ENCODE measurements around the gene DRAM1. TPM values are rescaled to one million over a fixed set of nuclear protein-coding genes. Genes with fewer than 3 reads are reported as not detected.
"Not testable (repeated sequence)": the region's sequence is repeated elsewhere in the genome, so short reads cannot be mapped to it uniquely, and the experiment has no call there.

DRAM1 gene
- 2.4 and 3.0 TPM in 2 replicates for total RNA-seq

- intact Hi-C loops (cut with micrococcal nuclease): loop anchor here (1.0 to 2.0 kb wide), 3 partner anchors 46 to 244 kb away; partner anchors contain the start of genes NUP37, PARPBP and WASHC3
These were observed at the start of gene DRAM1 for GRCh38 chr12:101876861-101877805. Gene DRAM1 (plus strand): TSS chr12:101877580. CDS start chr12:101877790, 210 bp downstream.

GRCh38 chr12:101828463-101829196 lies 48.8 kb upstream of the DRAM1 start:
- intact Hi-C loops (cut with micrococcal nuclease): no loop called here

GRCh38 chr12:101829639-101830366 lies 47.6 kb upstream of the DRAM1 start:
- intact Hi-C loops (cut with micrococcal nuclease): loop anchor here (2.0 kb wide), 3 partner anchors 133 to 423 kb away; partner anchors contain the start of genes ARL1 and CHPT1

- intact Hi-C loops (cut with micrococcal nuclease): loop anchor here (1.0 to 2.0 kb wide), 7 partner anchors 9 to 424 kb away; partner anchors contain the start of genes ARL1, CHPT1 and DRAM1
These were observed 46.7 kb upstream of the DRAM1 start, which contains the start of gene GNPTAB for GRCh38 chr12:101830367-101831325. Gene GNPTAB (minus strand): TSS chr12:101830959. CDS start chr12:101830675, 284 bp downstream.

GRCh38 chr12:101832030-101832429 lies 45.4 kb upstream of the DRAM1 start:
- intact Hi-C loops (cut with micrococcal nuclease): no loop called here

GRCh38 chr12:101838628-101839323 lies 38.6 kb upstream of the DRAM1 start:
- intact Hi-C loops (cut with micrococcal nuclease): loop anchor here (1.0 kb wide), 4 partner anchors 7 to 424 kb away; no protein-coding TSS in a partner anchor

GRCh38 chr12:101839324-101840283 lies 37.8 kb upstream of the DRAM1 start:
- intact Hi-C loops (cut with micrococcal nuclease): loop anchor here (1.0 kb wide), 4 partner anchors 8 to 425 kb away; no protein-coding TSS in a partner anchor

GRCh38 chr12:101841069-101841468 lies 36.3 kb upstream of the DRAM1 start:
- intact Hi-C loops (cut with micrococcal nuclease): no loop called here

- intact Hi-C loops (cut with micrococcal nuclease): no loop called here
These were observed 32.2 kb upstream of the DRAM1 start for GRCh38 chr12:101845137-101845711.

- intact Hi-C loops (cut with micrococcal nuclease): no loop called here
These were observed 30.1 kb upstream of the DRAM1 start for GRCh38 chr12:101847325-101847724.

- intact Hi-C loops (cut with micrococcal nuclease): no loop called here
These were observed 27.2 kb upstream of the DRAM1 start for GRCh38 chr12:101850199-101850598.

- intact Hi-C loops (cut with micrococcal nuclease): no loop called here
These were observed 24.4 kb upstream of the DRAM1 start for GRCh38 chr12:101852998-101853397.

- intact Hi-C loops (cut with micrococcal nuclease): no loop called here
These were observed 22.6 kb upstream of the DRAM1 start for GRCh38 chr12:101854747-101855146.

GRCh38 chr12:101855364-101855884 lies 22.0 kb upstream of the DRAM1 start:
- intact Hi-C loops (cut with micrococcal nuclease): no loop called here

GRCh38 chr12:101855976-101856375 lies 21.4 kb upstream of the DRAM1 start:
- intact Hi-C loops (cut with micrococcal nuclease): no loop called here

- intact Hi-C loops (cut with micrococcal nuclease): not testable (repeated sequence)
These were observed 20.8 kb upstream of the DRAM1 start for GRCh38 chr12:101856614-101857013.

- intact Hi-C loops (cut with micrococcal nuclease): no loop called here
These were observed 20.3 kb upstream of the DRAM1 start for GRCh38 chr12:101857043-101857558.

Data from T-helper 2 cell treated with Interferon-gamma antibody and Interleukin-4, amounts not matched to agents 100 ng/mL and 5 ng/mL, for 36 hours (primary cell).